PC-3 (cell line): ENCODE data around the gene ARHGEF28. TPM values are rescaled to one million over a fixed set of nuclear protein-coding genes. Genes with fewer than 3 reads are reported as not detected.

ENCODE experiments used
- ATAC-seq: fragments of 200-7000 bp; cut with Tn5 transposase; 2 replicates; pipeline ENCODE4 v1.9.1; 2020; ENCODE audit warnings: mild to moderate bottlenecking, moderate library complexity
- BruUV-seq: library from RNA; stranded (reverse); fragments of 400-500 nt; replicated peaks from 2 replicates; lab custom pipeline; 2021; lab: Mats Ljungman, UMichigan
- CTCF ChIA-PET: fragments of 300-600 bp; sonication (Branson Sonifier 250); formaldehyde crosslinking; loops from one replicate; lab custom pipeline; 2022; ENCODE audit warnings: antibody characterized with exemption; lab: Charles Lee
- POLR2A ChIA-PET: fragments of 300-600 bp; sonication (Branson Sonifier 250); formaldehyde crosslinking; loops from one replicate; lab custom pipeline; 2022; ENCODE audit warnings: antibody characterized with exemption; ENCODE audit not compliant: unreplicated experiment; lab: Charles Lee
- DNase-seq: peaks from one replicate; pipeline ENCODE4 v3.0.0-alpha.2; 2015
- H2AFZ ChIP-seq: fragments of 300-600 bp; sonication (generic); 2 replicates; pipeline ENCODE4 v1.6.0; 2016; ENCODE audit warnings: antibody characterized with exemption, low read length
- H3F3A ChIP-seq: fragments of 300-600 bp; sonication (generic); one replicate; pipeline ENCODE4 v1.6.0; 2017; ENCODE audit warnings: antibody characterized with exemption, low read length, control low read depth, mild to moderate bottlenecking; ENCODE audit not compliant: unreplicated experiment
- H3K27ac ChIP-seq: fragments of 300-600 bp; sonication (generic); 2 replicates; pipeline ENCODE4 v1.5.1; 2016; ENCODE audit warnings: mild to moderate bottlenecking, low read length
- H3K27me3 ChIP-seq: fragments of 300-600 bp; sonication (generic); 2 replicates; pipeline ENCODE4 v1.6.1; 2016; ENCODE audit warnings: low read length, mixed read lengths
- H3K36me3 ChIP-seq: fragments of 300-600 bp; sonication (generic); 2 replicates; pipeline ENCODE4 v1.6.1; 2016; ENCODE audit warnings: low read depth, mixed run types, low read length, mixed read lengths
- H3K4me1 ChIP-seq: fragments of 300-600 bp; sonication (generic); 2 replicates; pipeline ENCODE4 v1.5.1; 2016; ENCODE audit warnings: low read length; ENCODE audit not compliant: insufficient read depth
- H3K4me2 ChIP-seq: fragments of 300-600 bp; sonication (generic); 2 replicates; pipeline ENCODE4 v1.6.0; 2016; ENCODE audit warnings: low read length
- H3K4me3 ChIP-seq: fragments of 300-600 bp; sonication (generic); 2 replicates; pipeline ENCODE4 v1.5.1; 2016; ENCODE audit warnings: mild to moderate bottlenecking, low read length, mixed read lengths
- H3K79me2 ChIP-seq: fragments of 300-600 bp; sonication (generic); 2 replicates; pipeline ENCODE4 v1.6.1; 2017; ENCODE audit warnings: low read length, mixed read lengths
- H3K9ac ChIP-seq: fragments of 300-600 bp; sonication (generic); 2 replicates; pipeline ENCODE4 v1.6.0; 2016; ENCODE audit warnings: mild to moderate bottlenecking, low read length
- H3K9me2 ChIP-seq: fragments of 300-600 bp; sonication (generic); replicated peaks from 2 replicates; pipeline ENCODE4 v1.6.1; 2016; ENCODE audit warnings: mixed run types, low read length, mixed read lengths
- H3K9me3 ChIP-seq: fragments of 300-600 bp; sonication (generic); 2 replicates; pipeline ENCODE4 v1.6.1; 2016; ENCODE audit warnings: low read length, mixed read lengths
- H4K20me1 ChIP-seq: fragments of 300-600 bp; sonication (generic); 2 replicates; pipeline ENCODE4 v1.6.1; 2016; ENCODE audit warnings: low read length, mixed read lengths
- CTCF ChIP-seq: fragments of 300-600 bp; sonication (generic); conservative IDR thresholded peaks from 2 replicates; pipeline ENCODE4 v1.5.1; 2017; ENCODE audit warnings: antibody characterized with exemption, low read depth, mild to moderate bottlenecking, low read length
- EZH2 ChIP-seq: fragments of 300-600 bp; sonication (generic); IDR thresholded peaks from one replicate; pipeline ENCODE4 v1.6.1; 2017; ENCODE audit warnings: antibody characterized with exemption, mild to moderate bottlenecking, low read length; ENCODE audit not compliant: unreplicated experiment
- EZH2phosphoT487 ChIP-seq: fragments of 300-600 bp; sonication (generic); IDR thresholded peaks from 2 replicates; pipeline ENCODE4 v1.6.1; 2018; ENCODE audit warnings: mild to moderate bottlenecking, antibody characterized with exemption, low read length, borderline replicate concordance
- intact Hi-C: fragments of 100-400 bp; cut with micrococcal nuclease; formaldehyde crosslinking; loops from 2 replicates; pipeline ENCODE4 v1.9.0; 2023
- total RNA-seq: library from RNA; depleted of rRNA; stranded (reverse); fragments of >200 nt; gene quantifications from 2 replicates; pipeline ENCODE4 v1.2.3, GENCODE V29; 2014

ARHGEF28 gene
- total RNA-seq, 1 experiment from 2014 or later = 24.2 TPM

GRCh38 chr5:73917891-73918290, 291.9 kb downstream of the ARHGEF28 start:
- ChIA-PET POLR2A (interaction anchor here (0.6 kb wide), 1 partner anchor 697 kb away, joined by 3 read pairs; no protein-coding TSS in a partner anchor), CTCF (no interaction called here)
- DNase-seq (no peak), ATAC-seq (no peak)
- no peaks in the 10 kb centered on the region for H3K4me1 ChIP-seq
- no peaks in the 10 kb centered on the region for H3F3A ChIP-seq
- H3K9ac ChIP-seq = no peak overlapping the region
- no peaks in the 10 kb centered on the region for H3K9me2 ChIP-seq
- no peak overlapping the region for H3K27ac ChIP-seq
- no peak overlapping the region for H2AFZ ChIP-seq
- intact Hi-C loops = no loop called here
- no peak overlapping the region for H3K4me2 ChIP-seq
- H3K27me3 ChIP-seq = no peaks in the 10 kb centered on the region
- H3K4me3 ChIP-seq = no peak overlapping the region
- no peaks in the 10 kb centered on the region for H4K20me1 ChIP-seq
- H3K9me3 ChIP-seq = no peaks in the 10 kb centered on the region
- TF ChIP-seq EZH2phosphoT487 (no peak), EZH2 (no peak), CTCF (no peak)
- BruUV-seq = no TSS peak
- no peaks in the 10 kb centered on the region for H3K36me3 ChIP-seq
- H3K79me2 ChIP-seq = no peaks in the 10 kb centered on the region

GRCh38 chr5:73918791-73919221, 292.8 kb downstream of the ARHGEF28 start:
- DNase-seq = no peak
- Histone ChIP-seq H3K36me3 (no peaks in the 10 kb centered on the region; the same call in 1 of the 2 replicates), H3K27ac (no peak overlapping the region), H2AFZ (no peak overlapping the region), H4K20me1 (no peaks in the 10 kb centered on the region), H3K9me3 (no peaks in the 10 kb centered on the region), H3K79me2 (no peaks in the 10 kb centered on the region), H3K27me3 (no peaks in the 10 kb centered on the region), H3K4me2 (no peak overlapping the region), H3K4me1 (no peaks in the 10 kb centered on the region), H3F3A (no peaks in the 10 kb centered on the region), H3K4me3 (no peak overlapping the region), H3K9me2 (no peaks in the 10 kb centered on the region), H3K9ac (no peak overlapping the region)
- CTCF ChIA-PET = no interaction called here
- intact Hi-C loops = no loop called here
- no peak for TF ChIP-seq EZH2
- TF ChIP-seq EZH2phosphoT487 = no peak
- TF ChIP-seq CTCF = no peak
- POLR2A ChIA-PET = no interaction called here
- ATAC-seq = no peak
- BruUV-seq = no TSS peak

GRCh38 chr5:73921741-73922140, 295.7 kb downstream of the ARHGEF28 start:
- BruUV-seq = no TSS peak
- TF ChIP-seq EZH2 (no peak), CTCF (no peak), EZH2phosphoT487 (no peak)
- Histone ChIP-seq H3K4me2 (no peak overlapping the region), H2AFZ (no peak overlapping the region), H3K9me3 (no peaks in the 10 kb centered on the region), H3K79me2 (no peaks in the 10 kb centered on the region), H4K20me1 (no peaks in the 10 kb centered on the region), H3K27me3 (no peaks in the 10 kb centered on the region), H3K4me1 (no peaks in the 10 kb centered on the region), H3K27ac (no peak overlapping the region), H3K9ac (no peak overlapping the region), H3K9me2 (no peaks in the 10 kb centered on the region), H3F3A (no peaks in the 10 kb centered on the region), H3K36me3 (no peaks in the 10 kb centered on the region; the same call in 1 of the 2 replicates), H3K4me3 (no peak overlapping the region)
- DNase-seq (no peak), ATAC-seq (no peak)
- ChIA-PET CTCF (no interaction called here), POLR2A (no interaction called here)
- intact Hi-C loops = no loop called here
